Measurements from ENCODE around the gene ZNF225.
"Not testable (repeated sequence)": the region's sequence is repeated elsewhere in the genome, so short reads cannot be mapped to it uniquely, and the experiment has no call there.

The ZNF225 gene

GRCh38 chr19:44113138-44113783 is at the start of gene ZNF225:
TSS of gene ZNF225 (plus strand) at chr19:44113399. CDS start at chr19:44115828, 2,429 bp downstream.
- DNase-seq (ENCODE audit: low spot score): peak; percentile 100

GRCh38 chr19:44066305-44066704 is 46.9 kb upstream of the ZNF225 start:
- DNase-seq (ENCODE audit: low spot score): no peak

- DNase-seq (ENCODE audit: low spot score): no peak
Observed at GRCh38 chr19:44069415-44069814, 43.8 kb upstream of the ZNF225 start.

GRCh38 chr19:44071824-44072542 is 41.2 kb upstream of the ZNF225 start, which contains the start of gene ZNF284:
TSS of gene ZNF284 (plus strand) at chr19:44072159. CDS start at chr19:44076390, 4,231 bp downstream.
- peak; percentile 96 for DNase-seq (ENCODE audit: low spot score)

- peak; percentile 12 for DNase-seq (ENCODE audit: low spot score)
Observed at GRCh38 chr19:44072543-44073401, 40.4 kb upstream of the ZNF225 start.

- no peak for DNase-seq (ENCODE audit: low spot score)
Observed at GRCh38 chr19:44076325-44076724, 36.9 kb upstream of the ZNF225 start.

- no peak for DNase-seq (ENCODE audit: low spot score)
Observed at GRCh38 chr19:44092108-44092507, 21.1 kb upstream of the ZNF225 start.

- peak; percentile 97 for DNase-seq (ENCODE audit: low spot score)
Observed at GRCh38 chr19:44093931-44094765, 19.1 kb upstream of the ZNF225 start, which contains the start of gene ZNF224. TSS of gene ZNF224 (plus strand) at chr19:44094361. CDS start at chr19:44097874, 3,513 bp downstream.

GRCh38 chr19:44107751-44108150 is 5.4 kb upstream of the ZNF225 start:
- no peak for DNase-seq (ENCODE audit: low spot score)

GRCh38 chr19:44109458-44109857 is 3.7 kb upstream of the ZNF225 start:
- DNase-seq (ENCODE audit: low spot score): no peak

GRCh38 chr19:44111910-44112463 is 1.2 kb upstream of the ZNF225 start:
- peak; percentile 12 for DNase-seq (ENCODE audit: low spot score)

GRCh38 chr19:44112802-44113137 is 429 bp upstream of the ZNF225 start:
- no peak for DNase-seq (ENCODE audit: low spot score)

- no peak for DNase-seq (ENCODE audit: low spot score)
Observed at GRCh38 chr19:44113784-44114390, 688 bp downstream of the ZNF225 start.

- DNase-seq (ENCODE audit: low spot score): not testable (repeated sequence)
Observed at GRCh38 chr19:44121162-44121561, 8.0 kb downstream of the ZNF225 start.

GRCh38 chr19:44131955-44132354 is 18.8 kb downstream of the ZNF225 start:
- DNase-seq (ENCODE audit: low spot score): no peak

- peak; percentile 92 for DNase-seq (ENCODE audit: low spot score)
Observed at GRCh38 chr19:44141191-44142058, 28.2 kb downstream of the ZNF225 start, which contains the start of gene ZNF234. TSS of gene ZNF234 (plus strand) at chr19:44141554. CDS start at chr19:44144633, 3,079 bp downstream.

GRCh38 chr19:44142059-44142433 is 28.8 kb downstream of the ZNF225 start:
- DNase-seq (ENCODE audit: low spot score): no peak

GRCh38 chr19:44149776-44150175 is 36.6 kb downstream of the ZNF225 start:
- DNase-seq (ENCODE audit: low spot score): no peak

- no peak for DNase-seq (ENCODE audit: low spot score)
Observed at GRCh38 chr19:44151491-44151890, 38.3 kb downstream of the ZNF225 start.

- DNase-seq (ENCODE audit: low spot score): no peak
Observed at GRCh38 chr19:44156475-44156874, 43.3 kb downstream of the ZNF225 start.
